NB4 (cell line): ENCODE measurements around the gene SFXN5.

Experiments
- DNase-seq: peaks from one replicate; pipeline ENCODE4 v3.0.0; 2010; ENCODE audit warnings: low read depth
- H3K4me3 ChIP-seq: one replicate; pipeline ENCODE4 v1.5.1; 2011; ENCODE audit warnings: mild to moderate bottlenecking, low read depth, low read length, moderate library complexity
- MYC ChIP-seq: IDR thresholded peaks from 2 replicates; pipeline ENCODE4 v1.6.1; 2011; ENCODE audit warnings: low read depth, low read length
- POLR2A ChIP-seq: IDR thresholded peaks from 2 replicates; pipeline ENCODE4 v1.6.1; 2011; ENCODE audit warnings: mild to moderate bottlenecking; ENCODE audit not compliant: insufficient read length; ENCODE audit errors: extremely low read depth
- TF ChIP-seq, protein P1 (sequence below): IDR thresholded peaks from one replicate; pipeline ENCODE4 v1.5.1; 2012; ENCODE audit warnings: low read depth, low read length
- TF ChIP-seq, protein P2 (sequence below): IDR thresholded peaks from 2 replicates; pipeline ENCODE4 v1.6.1; 2011; ENCODE audit warnings: low read depth, low read length

Gene SFXN5

DNA sequence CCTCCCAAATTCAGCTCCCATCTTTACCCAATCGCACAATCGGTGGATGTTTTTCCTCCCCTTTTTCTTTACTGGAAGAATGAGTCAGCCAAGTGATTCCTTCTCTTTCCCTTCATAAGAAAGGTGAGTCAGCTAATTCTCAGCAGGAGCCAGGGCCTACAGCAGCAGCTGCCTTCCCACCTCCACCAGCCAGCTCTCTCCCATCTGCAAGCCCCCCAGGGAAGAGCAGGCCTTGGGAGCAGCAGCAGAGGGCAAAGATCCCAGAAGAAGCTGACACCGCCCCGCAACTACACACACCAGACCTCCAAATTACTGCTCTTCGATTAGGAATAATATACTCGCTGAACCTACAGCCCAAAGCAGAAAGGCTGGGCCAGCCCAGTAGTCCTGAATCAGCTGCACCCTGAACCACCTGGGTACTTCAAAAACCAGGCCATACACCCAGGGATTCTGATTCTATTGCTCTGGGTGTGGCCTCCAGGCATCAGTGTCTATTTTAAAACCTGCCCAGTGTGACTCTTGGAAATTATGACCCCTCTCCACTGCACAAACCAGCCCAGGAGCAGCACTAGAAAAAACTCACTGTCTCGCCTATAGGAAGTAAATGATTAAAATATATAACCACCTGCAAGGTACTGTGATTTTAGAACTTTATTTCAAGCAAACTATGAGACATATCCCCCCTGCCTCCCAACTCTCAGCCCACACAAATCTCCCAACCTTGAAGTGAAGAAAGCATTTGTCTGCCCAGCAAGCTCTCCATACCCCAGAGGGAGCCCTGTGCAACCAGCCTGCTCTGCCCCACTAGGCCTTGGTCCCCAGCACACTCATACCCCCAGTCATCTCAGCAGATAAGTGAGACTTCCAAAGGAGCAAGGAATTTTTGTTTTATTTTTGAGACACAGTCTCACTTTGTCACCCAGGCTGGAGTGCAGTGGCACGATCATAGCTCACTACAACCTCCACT, 7.3 kb downstream of the SFXN5 start:
- DNase-seq, result no peak
- no peak for TF ChIP-seq POLR2A
- no peak for TF ChIP-seq MYC
- TF ChIP-seq, protein P1, sequence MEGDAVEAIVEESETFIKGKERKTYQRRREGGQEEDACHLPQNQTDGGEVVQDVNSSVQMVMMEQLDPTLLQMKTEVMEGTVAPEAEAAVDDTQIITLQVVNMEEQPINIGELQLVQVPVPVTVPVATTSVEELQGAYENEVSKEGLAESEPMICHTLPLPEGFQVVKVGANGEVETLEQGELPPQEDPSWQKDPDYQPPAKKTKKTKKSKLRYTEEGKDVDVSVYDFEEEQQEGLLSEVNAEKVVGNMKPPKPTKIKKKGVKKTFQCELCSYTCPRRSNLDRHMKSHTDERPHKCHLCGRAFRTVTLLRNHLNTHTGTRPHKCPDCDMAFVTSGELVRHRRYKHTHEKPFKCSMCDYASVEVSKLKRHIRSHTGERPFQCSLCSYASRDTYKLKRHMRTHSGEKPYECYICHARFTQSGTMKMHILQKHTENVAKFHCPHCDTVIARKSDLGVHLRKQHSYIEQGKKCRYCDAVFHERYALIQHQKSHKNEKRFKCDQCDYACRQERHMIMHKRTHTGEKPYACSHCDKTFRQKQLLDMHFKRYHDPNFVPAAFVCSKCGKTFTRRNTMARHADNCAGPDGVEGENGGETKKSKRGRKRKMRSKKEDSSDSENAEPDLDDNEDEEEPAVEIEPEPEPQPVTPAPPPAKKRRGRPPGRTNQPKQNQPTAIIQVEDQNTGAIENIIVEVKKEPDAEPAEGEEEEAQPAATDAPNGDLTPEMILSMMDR, result no peak
- TF ChIP-seq, protein P2, sequence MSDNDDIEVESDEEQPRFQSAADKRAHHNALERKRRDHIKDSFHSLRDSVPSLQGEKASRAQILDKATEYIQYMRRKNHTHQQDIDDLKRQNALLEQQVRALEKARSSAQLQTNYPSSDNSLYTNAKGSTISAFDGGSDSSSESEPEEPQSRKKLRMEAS, result no peak
- H3K4me3 ChIP-seq, result no peak overlapping the region

DNA sequence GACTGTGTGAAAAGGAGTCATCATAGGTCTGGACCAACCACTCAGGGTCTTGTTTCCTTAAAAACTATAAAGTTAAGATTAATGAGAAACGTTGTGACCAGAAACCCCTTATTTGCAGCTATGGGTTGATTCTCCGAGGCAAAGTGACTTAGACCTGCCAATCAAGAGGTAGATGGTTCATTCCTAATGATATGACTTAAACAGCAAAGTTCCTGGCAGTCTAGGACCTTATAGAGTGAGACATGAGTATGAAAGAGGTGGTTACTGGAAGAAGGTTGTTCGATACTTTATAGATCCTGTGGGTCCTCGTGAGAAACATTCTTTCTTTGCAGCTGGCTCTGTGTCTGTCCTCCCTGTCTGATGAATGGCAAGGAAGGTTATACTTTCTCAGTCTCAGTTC, 8.0 kb downstream of the SFXN5 start:
- DNase-seq, result no peak
- TF ChIP-seq, protein P2, result no peak
- TF ChIP-seq, protein P1, result no peak
- TF ChIP-seq POLR2A (no peak), MYC (no peak)
- no peak overlapping the region for H3K4me3 ChIP-seq

DNA sequence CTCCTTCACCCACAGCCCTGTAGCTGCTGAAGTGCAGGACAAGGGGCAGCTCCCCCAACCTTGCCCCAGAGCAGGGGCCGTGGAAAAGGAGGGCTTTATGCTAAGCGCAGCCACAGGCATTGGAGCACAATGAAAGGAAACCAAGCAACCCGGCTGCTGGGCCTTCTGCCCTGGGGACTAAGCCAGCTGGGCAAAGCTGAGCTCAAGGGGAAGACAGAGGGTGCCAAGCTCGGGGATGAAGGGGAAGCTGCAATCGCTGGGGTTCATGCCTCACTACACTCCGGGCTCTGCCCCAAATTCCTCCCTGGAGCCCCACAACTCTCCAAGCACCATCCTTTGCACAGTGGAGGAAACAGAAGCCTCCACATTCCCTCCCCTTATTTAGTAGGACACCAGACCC, 12.4 kb downstream of the SFXN5 start:
- no peak for DNase-seq
- no peak overlapping the region for H3K4me3 ChIP-seq
- no peak for TF ChIP-seq MYC
- no peak for TF ChIP-seq POLR2A
- TF ChIP-seq, protein P1, result no peak
- TF ChIP-seq, protein P2, result no peak

DNA sequence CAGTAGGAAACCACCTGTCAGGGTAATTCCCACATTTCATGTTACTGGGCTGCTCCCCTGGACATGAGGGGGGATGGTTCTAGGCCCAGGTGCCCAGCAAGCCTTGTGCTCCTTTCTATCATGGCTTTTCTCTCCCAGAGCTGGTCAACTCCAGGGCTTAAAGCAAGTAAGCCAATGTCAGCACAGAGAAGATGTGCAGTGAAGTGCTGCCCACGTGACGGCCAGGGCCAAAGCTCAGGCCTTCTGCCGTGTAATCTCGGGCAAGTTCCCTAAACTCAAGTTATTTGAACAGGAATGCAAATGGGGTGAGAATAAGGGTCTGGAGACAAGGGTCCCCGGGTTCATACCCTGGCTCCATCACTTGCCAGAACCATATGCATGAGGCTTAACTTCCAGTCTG, 16.5 kb downstream of the SFXN5 start:
- H3K4me3 ChIP-seq, result no peak overlapping the region
- TF ChIP-seq, protein P1, result no peak
- TF ChIP-seq, protein P2, result no peak
- no peak for TF ChIP-seq POLR2A
- TF ChIP-seq MYC, result no peak

DNA sequence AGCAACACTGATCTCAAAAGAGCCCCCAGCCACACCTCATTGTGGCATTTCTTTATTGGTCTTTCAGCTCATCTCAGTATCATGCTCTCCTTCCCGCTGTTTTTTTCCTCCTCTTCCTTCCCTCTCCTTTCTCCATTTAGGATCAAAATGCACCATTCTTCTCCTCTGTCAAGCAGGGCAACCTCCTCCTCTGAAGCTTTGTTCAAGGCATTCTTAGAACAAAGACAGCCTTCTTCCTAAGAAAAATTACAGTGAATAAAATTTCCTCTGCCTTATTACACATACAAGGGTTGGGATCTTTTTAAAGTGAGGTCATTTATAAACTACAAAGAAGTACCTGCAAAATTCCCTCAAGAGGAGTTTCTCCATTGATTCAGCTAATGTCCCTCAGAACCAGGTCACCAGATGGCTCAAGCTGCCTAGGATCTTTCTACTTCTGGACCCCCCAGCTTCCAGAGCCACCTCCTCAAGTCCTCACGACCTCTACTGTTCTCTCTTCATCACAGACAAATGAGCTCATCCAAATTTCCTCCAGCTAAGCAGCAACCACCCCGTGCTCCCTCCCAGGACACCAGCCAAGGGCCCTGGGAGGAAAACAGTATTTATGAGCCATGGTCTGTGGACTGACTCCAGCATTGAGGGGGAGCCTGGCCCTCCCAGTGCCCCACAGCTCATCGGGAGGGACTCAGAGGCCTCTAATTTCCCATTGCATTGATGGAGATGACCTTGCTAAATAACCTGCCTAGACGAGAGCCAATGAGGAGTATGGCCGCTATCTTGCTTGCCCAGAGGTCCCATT, 18.0 kb downstream of the SFXN5 start:
- DNase-seq, result no peak
- TF ChIP-seq, protein P1, result no peak
- TF ChIP-seq MYC, result no peak
- TF ChIP-seq, protein P2, result no peak
- no peak for TF ChIP-seq POLR2A
- H3K4me3 ChIP-seq, result no peak overlapping the region

More for the DNA sequence above, 16.5 kb downstream of the SFXN5 start:
- no peak for DNase-seq
